ENCODE measurements around the gene MAST2. TPM values are rescaled to one million over a fixed set of nuclear protein-coding genes. Genes with fewer than 3 reads are reported as not detected.
"Not testable (repeated sequence)": the region's sequence is repeated elsewhere in the genome, so short reads cannot be mapped to it uniquely, and the experiment has no call there.

Gene MAST2
- total RNA-seq, 1 donor from 2014 or later: 63.9 TPM

- DNase-seq (ENCODE audit: extremely low spot score, unreplicated experiment): no peak
- Mint-ChIP-seq H3K9me3 (ENCODE audit: unreplicated experiment) (no peaks in the 10 kb centered on the region), H3K36me3 (ENCODE audit: unreplicated experiment) (peaks cover 2% of the 10 kb centered on the region), H3K27ac (ENCODE audit: unreplicated experiment) (peak overlapping the region; percentile 6), H3K4me1 (ENCODE audit: unreplicated experiment) (peaks cover 13% of the 10 kb centered on the region), H3K27me3 (ENCODE audit: unreplicated experiment) (no peaks in the 10 kb centered on the region), H3K4me3 (ENCODE audit: unreplicated experiment) (no peak overlapping the region)
- TF ChIP-seq, protein P1, sequence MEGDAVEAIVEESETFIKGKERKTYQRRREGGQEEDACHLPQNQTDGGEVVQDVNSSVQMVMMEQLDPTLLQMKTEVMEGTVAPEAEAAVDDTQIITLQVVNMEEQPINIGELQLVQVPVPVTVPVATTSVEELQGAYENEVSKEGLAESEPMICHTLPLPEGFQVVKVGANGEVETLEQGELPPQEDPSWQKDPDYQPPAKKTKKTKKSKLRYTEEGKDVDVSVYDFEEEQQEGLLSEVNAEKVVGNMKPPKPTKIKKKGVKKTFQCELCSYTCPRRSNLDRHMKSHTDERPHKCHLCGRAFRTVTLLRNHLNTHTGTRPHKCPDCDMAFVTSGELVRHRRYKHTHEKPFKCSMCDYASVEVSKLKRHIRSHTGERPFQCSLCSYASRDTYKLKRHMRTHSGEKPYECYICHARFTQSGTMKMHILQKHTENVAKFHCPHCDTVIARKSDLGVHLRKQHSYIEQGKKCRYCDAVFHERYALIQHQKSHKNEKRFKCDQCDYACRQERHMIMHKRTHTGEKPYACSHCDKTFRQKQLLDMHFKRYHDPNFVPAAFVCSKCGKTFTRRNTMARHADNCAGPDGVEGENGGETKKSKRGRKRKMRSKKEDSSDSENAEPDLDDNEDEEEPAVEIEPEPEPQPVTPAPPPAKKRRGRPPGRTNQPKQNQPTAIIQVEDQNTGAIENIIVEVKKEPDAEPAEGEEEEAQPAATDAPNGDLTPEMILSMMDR (IDR thresholded peaks at IDR 0.05): peak; percentile 52
Observed at GRCh38 chr1:45843474-45843905, 40.1 kb downstream of the MAST2 start.

DNA sequence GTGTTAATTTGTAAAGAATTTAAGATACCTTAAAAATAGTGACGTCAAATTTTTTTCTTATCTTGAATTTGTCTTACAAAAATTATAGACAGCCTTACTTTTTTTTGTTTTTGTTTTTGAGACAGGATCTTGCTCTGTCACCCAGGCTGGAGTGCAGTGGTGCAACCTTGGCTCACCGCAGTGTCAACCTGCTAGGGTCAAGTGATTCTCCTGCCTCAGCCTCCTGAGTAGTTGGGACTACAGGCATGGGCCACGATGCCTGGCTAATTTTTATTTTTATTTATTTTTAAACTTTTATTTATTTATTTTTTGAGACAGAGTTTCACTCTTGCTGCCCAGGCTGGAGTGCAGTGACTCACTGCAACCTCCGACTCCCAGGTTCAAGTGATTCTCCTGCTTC is 40.6 kb downstream of the MAST2 start:
- DNase-seq (ENCODE audit: extremely low spot score, unreplicated experiment); H3K4me3 Mint-ChIP-seq (ENCODE audit: unreplicated experiment); H3K27ac Mint-ChIP-seq (ENCODE audit: unreplicated experiment): not testable (repeated sequence)

GRCh38 chr1:45846931-45847330 is 43.5 kb downstream of the MAST2 start:
- H3K36me3 Mint-ChIP-seq (ENCODE audit: unreplicated experiment): peaks cover 11% of the 10 kb centered on the region
- DNase-seq (ENCODE audit: extremely low spot score, unreplicated experiment): no peak
- no peaks in the 10 kb centered on the region for H3K27me3 Mint-ChIP-seq (ENCODE audit: unreplicated experiment)
- H3K9me3 Mint-ChIP-seq (ENCODE audit: unreplicated experiment): peaks cover 14% of the 10 kb centered on the region
- TF ChIP-seq, protein P1 (IDR thresholded peaks at IDR 0.05): no peak
- H3K4me3 Mint-ChIP-seq (ENCODE audit: unreplicated experiment): no peak overlapping the region
- H3K4me1 Mint-ChIP-seq (ENCODE audit: unreplicated experiment): peaks cover 13% of the 10 kb centered on the region
- no peak overlapping the region for H3K27ac Mint-ChIP-seq (ENCODE audit: unreplicated experiment)

More for the DNA sequence above, 40.6 kb downstream of the MAST2 start:
- not testable (repeated sequence) for H3K9me3 Mint-ChIP-seq (ENCODE audit: unreplicated experiment); H3K36me3 Mint-ChIP-seq (ENCODE audit: unreplicated experiment); H3K27me3 Mint-ChIP-seq (ENCODE audit: unreplicated experiment)
- H3K4me1 Mint-ChIP-seq (ENCODE audit: unreplicated experiment): peaks cover 13% of the 10 kb centered on the region

GRCh38 chr1:45848097-45848496 is 44.7 kb downstream of the MAST2 start:
- peaks cover 11% of the 10 kb centered on the region for H3K36me3 Mint-ChIP-seq (ENCODE audit: unreplicated experiment)
- no peak for DNase-seq (ENCODE audit: extremely low spot score, unreplicated experiment)
- no peak overlapping the region for H3K4me3 Mint-ChIP-seq (ENCODE audit: unreplicated experiment)
- TF ChIP-seq, protein P1 (IDR thresholded peaks at IDR 0.05): no peak
- H3K4me1 Mint-ChIP-seq (ENCODE audit: unreplicated experiment): peaks cover 13% of the 10 kb centered on the region
- H3K27ac Mint-ChIP-seq (ENCODE audit: unreplicated experiment): no peak overlapping the region
- peaks cover 14% of the 10 kb centered on the region for H3K9me3 Mint-ChIP-seq (ENCODE audit: unreplicated experiment)
- no peaks in the 10 kb centered on the region for H3K27me3 Mint-ChIP-seq (ENCODE audit: unreplicated experiment)

GRCh38 chr1:45848714-45849113 is 45.3 kb downstream of the MAST2 start:
- TF ChIP-seq, protein P1 (IDR thresholded peaks at IDR 0.05): no peak
- Mint-ChIP-seq H3K27me3 (ENCODE audit: unreplicated experiment) (no peaks in the 10 kb centered on the region), H3K9me3 (ENCODE audit: unreplicated experiment) (peaks cover 14% of the 10 kb centered on the region), H3K27ac (ENCODE audit: unreplicated experiment) (no peak overlapping the region), H3K4me1 (ENCODE audit: unreplicated experiment) (peaks cover 6% of the 10 kb centered on the region), H3K4me3 (ENCODE audit: unreplicated experiment) (no peak overlapping the region), H3K36me3 (ENCODE audit: unreplicated experiment) (peaks cover 11% of the 10 kb centered on the region)
- DNase-seq (ENCODE audit: extremely low spot score, unreplicated experiment): no peak

DNA sequence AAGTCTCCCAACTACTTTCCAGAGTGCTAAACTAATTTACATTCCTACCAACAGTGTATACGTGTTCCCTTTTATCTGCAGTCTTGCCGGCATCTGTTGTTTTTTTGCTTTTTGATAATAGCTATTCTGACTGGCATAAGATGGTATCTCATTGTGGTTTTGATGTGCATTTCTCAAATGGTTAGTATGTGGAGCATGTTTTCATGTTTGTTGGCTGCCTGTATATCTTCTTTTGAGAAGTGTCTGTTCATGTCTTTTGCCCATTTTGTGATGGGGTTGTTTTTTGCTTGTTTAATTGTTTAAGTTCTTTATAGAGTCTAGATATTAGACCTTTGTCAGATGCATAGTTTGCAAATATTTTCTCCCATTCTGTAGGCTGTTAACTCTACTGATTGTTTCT is 46.6 kb downstream of the MAST2 start:
- H3K27ac Mint-ChIP-seq (ENCODE audit: unreplicated experiment): no peak overlapping the region
- H3K4me3 Mint-ChIP-seq (ENCODE audit: unreplicated experiment): no peak overlapping the region
- peaks cover 11% of the 10 kb centered on the region for H3K36me3 Mint-ChIP-seq (ENCODE audit: unreplicated experiment)
- H3K4me1 Mint-ChIP-seq (ENCODE audit: unreplicated experiment): peaks cover 6% of the 10 kb centered on the region
- no peak for DNase-seq (ENCODE audit: extremely low spot score, unreplicated experiment)
- no peaks in the 10 kb centered on the region for H3K27me3 Mint-ChIP-seq (ENCODE audit: unreplicated experiment)
- TF ChIP-seq, protein P1 (IDR thresholded peaks at IDR 0.05): no peak
- H3K9me3 Mint-ChIP-seq (ENCODE audit: unreplicated experiment): peaks cover 14% of the 10 kb centered on the region

Data from osteocyte (in vitro differentiated cells).